ENCODE data around the gene PNMA5. TPM values are rescaled to one million over a fixed set of nuclear protein-coding genes. Genes with fewer than 3 reads are reported as not detected.

The PNMA5 gene
- 0.03 TPM in 1 of 5 replicates, not detected in the others for total RNA-seq (2022; extraction: Qiagen RNA extraction)

DNA sequence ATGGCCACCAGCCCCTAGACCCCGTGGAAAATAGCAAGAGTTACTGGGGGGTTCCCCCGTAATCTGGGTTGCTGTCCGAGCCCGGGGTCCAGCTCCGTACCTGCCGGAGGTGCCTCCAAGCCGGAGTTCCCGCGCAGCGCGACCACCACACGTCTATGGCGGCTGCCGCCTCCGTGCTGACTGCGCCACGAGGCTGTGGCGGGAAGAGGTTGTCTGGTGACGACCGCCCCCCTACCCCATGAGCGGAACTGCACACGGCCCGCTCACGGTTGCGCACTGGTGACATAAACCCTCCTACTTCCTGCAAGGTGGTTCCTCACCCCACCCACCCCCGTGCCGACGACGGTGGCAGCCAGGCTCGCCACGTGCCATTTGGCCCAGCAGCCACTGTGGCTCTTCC lies at the start of gene PNMA5:
PNMA5 (minus strand) TSS at position 184 of the 400 bp plus-strand sequence. CDS start 2,518 bp downstream, outside the sequence.

Other genes starting within 250 kb of the PNMA5 start
- gene MAGEA2, start 240.3 kb downstream of the PNMA5 start, total RNA-seq (2022; extraction: Qiagen RNA extraction): 0.05 to 0.14 TPM (median 0.13 TPM) in 3 of 5 replicates, not detected in the others
- gene CSAG3, start 234.9 kb downstream of the PNMA5 start, total RNA-seq (2022; extraction: Qiagen RNA extraction): not detected in 5 replicates
- gene MAGEA6, start 224.4 kb downstream of the PNMA5 start, total RNA-seq (2022; extraction: Qiagen RNA extraction): 9.8 to 13.1 TPM (median 12.2 TPM) in 5 replicates
- gene CETN2, start 163.4 kb downstream of the PNMA5 start, total RNA-seq (2022; extraction: Qiagen RNA extraction): 69.3 to 81.7 TPM (median 71.6 TPM) in 5 replicates
- 48.0 to 50.6 TPM (median 49.4 TPM) in 5 replicates for gene NSDHL, start 163.1 kb downstream of the PNMA5 start, total RNA-seq (2022; extraction: Qiagen RNA extraction)
- gene ZNF185, start 96.0 kb downstream of the PNMA5 start, total RNA-seq (2022; extraction: Qiagen RNA extraction): 6.8 to 7.5 TPM (median 7.1 TPM) in 5 replicates
- gene PNMA3, start 62.4 kb upstream of the PNMA5 start, total RNA-seq (2022; extraction: Qiagen RNA extraction): 0.17 to 0.38 TPM (median 0.22 TPM) in 5 replicates
- gene PNMA6A, start 78.3 kb upstream of the PNMA5 start, total RNA-seq (2022; extraction: Qiagen RNA extraction): 4.0 to 5.4 TPM (median 5.0 TPM) in 5 replicates
- gene MAGEA1, start 185.2 kb upstream of the PNMA5 start, total RNA-seq (2022; extraction: Qiagen RNA extraction): 0.09 to 0.21 TPM (median 0.12 TPM) in 5 replicates

Measured in A549 treated with AZD2906 at 1 μM for 4 hours (cell line).